NCI-H2196 treated with DMSO at 0.1 percent for 48 hours (cell line): ENCODE data around the gene ADGRA1.

Source experiments
- DNase-seq: peaks from one replicate; lab custom pipeline; 2025; ENCODE audit not compliant: unreplicated experiment; lab: John Stamatoyannopoulos, UW

ADGRA1 gene

GRCh38 chr10:133160826-133161471 is 73.2 kb downstream of the ADGRA1 start:
- no peak for DNase-seq

- DNase-seq = no peak
Measured at GRCh38 chr10:133161486-133162109, 73.9 kb downstream of the ADGRA1 start.

- DNase-seq = no peak
Measured at GRCh38 chr10:133162178-133162909, 74.6 kb downstream of the ADGRA1 start.

- no peak for DNase-seq
Measured at GRCh38 chr10:133162910-133163856, 75.5 kb downstream of the ADGRA1 start.

- DNase-seq = no peak
Measured at GRCh38 chr10:133163889-133164815, 76.4 kb downstream of the ADGRA1 start.

- no peak for DNase-seq
Measured at GRCh38 chr10:133164816-133165555, 77.3 kb downstream of the ADGRA1 start.

GRCh38 chr10:133165556-133166503 is 78.1 kb downstream of the ADGRA1 start:
- no peak for DNase-seq

GRCh38 chr10:133166504-133166827 is 78.7 kb downstream of the ADGRA1 start:
- no peak for DNase-seq

GRCh38 chr10:133166828-133167692 is 79.3 kb downstream of the ADGRA1 start:
- no peak for DNase-seq

- DNase-seq = no peak
Measured at GRCh38 chr10:133167693-133168616, 80.2 kb downstream of the ADGRA1 start.

- DNase-seq = no peak
Measured at GRCh38 chr10:133168617-133169031, 80.9 kb downstream of the ADGRA1 start.

GRCh38 chr10:133169173-133169947 is 81.6 kb downstream of the ADGRA1 start:
- no peak for DNase-seq

GRCh38 chr10:133170092-133170491 is 82.4 kb downstream of the ADGRA1 start:
- DNase-seq = no peak

GRCh38 chr10:133173860-133174640 is 86.3 kb downstream of the ADGRA1 start:
- no peak for DNase-seq
